Mesendoderm (in vitro differentiated cells): ENCODE data around the gene ZFYVE21.

Source experiments
- DNase-seq: peaks from one replicate; pipeline ENCODE4 v3.0.0; 2013
- H2AK5ac ChIP-seq: 2 replicates; pipeline ENCODE4 v1.6.1; 2013; ENCODE audit warnings: low read length, inconsistent platforms
- H2BK120ac ChIP-seq: 2 replicates; pipeline ENCODE4 v1.6.1; 2013; ENCODE audit warnings: low read depth, mild to moderate bottlenecking, low read length, moderate library complexity, mixed read lengths
- H2BK15ac ChIP-seq: replicated peaks from 2 replicates; pipeline ENCODE4 v1.6.1; 2013; ENCODE audit warnings: low read depth, mild to moderate bottlenecking, moderate library complexity
- H2BK5ac ChIP-seq: 2 replicates; pipeline ENCODE4 v1.6.1; 2013; ENCODE audit warnings: low read length, inconsistent platforms
- H3K18ac ChIP-seq: 2 replicates; pipeline ENCODE4 v1.6.1; 2013; ENCODE audit warnings: mild to moderate bottlenecking, low read length, mixed read lengths
- H3K23ac ChIP-seq: one replicate; pipeline ENCODE4 v1.6.1; 2013; ENCODE audit warnings: low read length
- H3K27ac ChIP-seq: 2 replicates; pipeline ENCODE4 v1.5.1; 2013; ENCODE audit warnings: low read depth, mild to moderate bottlenecking, inconsistent platforms, low read length, moderate library complexity
- H3K27me3 ChIP-seq: 2 replicates; pipeline ENCODE4 v1.6.1; 2013; ENCODE audit warnings: low read length, control low read depth, mild to moderate bottlenecking, inconsistent platforms; ENCODE audit not compliant: insufficient read depth, poor library complexity
- H3K36me3 ChIP-seq: 2 replicates; pipeline ENCODE4 v1.6.1; 2013; ENCODE audit warnings: low read length, inconsistent platforms; ENCODE audit not compliant: control insufficient read depth, insufficient read depth
- H3K4ac ChIP-seq: one replicate; pipeline ENCODE4 v1.6.1; 2013; ENCODE audit warnings: low read depth, mild to moderate bottlenecking, low read length, moderate library complexity
- H3K4me1 ChIP-seq: 2 replicates; pipeline ENCODE4 v1.6.1; 2013; ENCODE audit warnings: low read depth, low read length, inconsistent platforms; ENCODE audit not compliant: control insufficient read depth
- H3K4me2 ChIP-seq: 2 replicates; pipeline ENCODE4 v1.6.1; 2013; ENCODE audit warnings: low read length
- H3K4me3 ChIP-seq: 2 replicates; pipeline ENCODE4 v1.5.1; 2013; ENCODE audit warnings: mild to moderate bottlenecking, low read length
- H3K56ac ChIP-seq: one replicate; pipeline ENCODE4 v1.6.1; 2013; ENCODE audit warnings: low read length
- H3K79me1 ChIP-seq: 2 replicates; pipeline ENCODE4 v1.6.1; 2013; ENCODE audit warnings: low read length, inconsistent platforms
- H3K79me2 ChIP-seq: 2 replicates; pipeline ENCODE4 v1.6.1; 2013; ENCODE audit warnings: mild to moderate bottlenecking, low read length; ENCODE audit not compliant: control insufficient read depth, insufficient read depth
- H3K9ac ChIP-seq: 2 replicates; pipeline ENCODE4 v1.6.1; 2013; ENCODE audit warnings: low read length, inconsistent platforms
- H4K5ac ChIP-seq: one replicate; pipeline ENCODE4 v1.6.1; 2013; ENCODE audit warnings: low read length
- H4K8ac ChIP-seq: one replicate; pipeline ENCODE4 v1.6.1; 2013; ENCODE audit warnings: low read depth, mild to moderate bottlenecking, control low read depth, low read length, moderate library complexity
- WGBS: extraction: QIAGEN DNeasy Blood & Tissue Kit; methylation state at CpG from one replicate; pipeline ENCODE4 v1.1.7; 2013; ENCODE audit warnings: low lambda C conversion rate, missing lambda C conversion rate; ENCODE audit not compliant: insufficient coverage; ENCODE audit errors: extremely low coverage; 5-methylcytosine and 5-hydroxymethylcytosine counted together

The ZFYVE21 gene

DNA sequence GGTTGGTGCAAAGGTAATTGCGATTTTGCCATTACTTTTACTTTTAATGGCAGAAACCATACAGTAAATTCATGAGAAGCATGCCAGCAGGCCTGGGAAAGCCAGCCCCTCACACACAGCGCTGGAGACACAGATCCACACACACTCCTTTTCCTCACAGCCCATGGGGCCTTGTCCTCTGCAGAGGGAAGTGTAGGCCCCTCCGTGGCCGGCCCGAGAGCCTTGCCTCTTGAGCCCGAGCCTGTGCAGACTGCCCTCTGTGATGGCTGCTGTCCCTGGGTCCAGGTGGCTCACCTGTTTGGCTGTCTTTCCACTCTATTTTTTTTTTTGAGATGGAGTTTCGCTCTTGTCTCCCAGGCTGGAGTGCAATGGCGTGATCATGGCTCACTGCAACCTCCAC, 39.7 kb upstream of the ZFYVE21 start:
- no CpG with 5 or more reads among the region's 8 CpGs for WGBS
- no peaks in the 10 kb centered on the region for H3K79me2 ChIP-seq
- H3K36me3 ChIP-seq, result peaks cover 30% of the 10 kb centered on the region

DNA sequence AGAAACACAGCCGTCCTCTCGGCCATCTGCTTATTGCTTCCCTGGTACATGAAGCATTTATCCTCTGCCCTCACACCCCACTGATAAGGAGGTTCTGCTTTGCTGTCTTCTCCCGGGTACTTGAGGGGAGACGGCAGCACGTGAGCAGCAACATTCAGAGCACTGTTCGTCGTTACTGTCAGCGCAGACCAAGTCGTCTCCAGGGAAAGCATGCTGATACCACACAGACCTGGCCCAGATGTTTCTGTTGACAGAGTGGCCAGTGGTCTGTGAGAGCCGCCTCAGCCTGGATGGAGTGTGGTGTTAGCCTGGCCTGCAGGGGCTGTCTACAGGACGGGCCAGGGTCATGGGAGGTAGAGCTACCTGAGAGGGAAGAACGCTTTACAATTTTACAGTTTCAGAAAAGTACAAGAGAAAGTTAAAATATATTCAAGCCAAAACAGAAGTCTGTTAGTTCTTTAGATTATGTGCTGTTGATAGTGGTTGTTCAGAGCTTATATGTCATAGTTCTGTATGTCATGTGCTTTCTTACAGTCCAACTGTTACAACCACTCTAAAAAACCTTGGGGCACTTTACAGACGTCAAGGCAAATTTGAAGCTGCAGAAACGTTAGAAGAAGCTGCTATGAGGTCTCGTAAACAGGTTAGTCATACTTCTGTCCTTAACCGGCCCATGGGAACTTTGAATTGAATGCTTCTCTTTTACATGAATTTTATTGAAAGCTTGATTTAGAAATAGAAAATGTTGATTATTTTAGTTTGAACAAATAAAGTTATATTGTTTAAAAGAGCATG, 38.5 kb upstream of the ZFYVE21 start:
- Histone ChIP-seq H3K4me1 (no peaks in the 10 kb centered on the region), H2BK15ac (no peak overlapping the region), H2BK5ac (no peak overlapping the region), H3K79me1 (peaks cover 2% of the 10 kb centered on the region), H3K27ac (no peak overlapping the region), H3K27me3 (no peaks in the 10 kb centered on the region), H3K79me2 (no peaks in the 10 kb centered on the region), H2BK120ac (no peak overlapping the region), H2AK5ac (no peak overlapping the region), H3K56ac (no peak overlapping the region), H3K4me2 (no peak overlapping the region), H3K9ac (no peak overlapping the region), H3K4me3 (no peak overlapping the region), H4K5ac (no peak overlapping the region), H3K18ac (no peak overlapping the region), H3K4ac (no peak overlapping the region), H3K23ac (no peak overlapping the region), H3K36me3 (peaks cover 27% of the 10 kb centered on the region), H4K8ac (no peak overlapping the region)
- no CpG with 5 or more reads among the region's 16 CpGs for WGBS
- no peak for DNase-seq

More for the DNA sequence above, 39.7 kb upstream of the ZFYVE21 start:
- Histone ChIP-seq H2BK5ac (no peak overlapping the region), H3K18ac (no peak overlapping the region), H3K56ac (no peak overlapping the region), H3K4me2 (no peak overlapping the region), H4K5ac (no peak overlapping the region), H3K9ac (no peak overlapping the region), H3K4me3 (no peak overlapping the region), H3K27me3 (no peaks in the 10 kb centered on the region), H2BK15ac (no peak overlapping the region), H2BK120ac (no peak overlapping the region), H2AK5ac (no peak overlapping the region), H3K79me1 (peaks cover 2% of the 10 kb centered on the region), H3K27ac (no peak overlapping the region), H3K4ac (no peak overlapping the region), H3K23ac (no peak overlapping the region), H4K8ac (no peak overlapping the region), H3K4me1 (no peaks in the 10 kb centered on the region)
- DNase-seq, result no peak

DNA sequence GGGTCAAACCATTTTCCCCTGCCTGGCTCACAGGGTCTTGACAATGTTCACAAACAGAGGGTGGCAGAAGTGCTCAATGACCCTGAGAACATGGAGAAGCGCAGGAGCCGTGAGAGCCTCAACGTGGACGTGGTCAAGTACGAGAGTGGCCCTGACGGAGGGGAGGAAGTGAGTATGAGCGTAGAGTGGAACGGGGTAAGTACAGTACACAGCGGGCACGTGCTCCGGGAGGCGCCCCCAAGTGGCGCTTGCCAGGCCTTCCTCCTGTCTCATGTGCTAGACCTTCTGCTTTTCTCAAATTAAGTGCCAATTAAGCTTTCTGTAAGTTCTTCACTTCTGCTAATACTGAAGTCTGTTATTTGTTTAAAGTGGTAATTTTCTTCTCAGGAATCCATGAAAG, 36.3 kb upstream of the ZFYVE21 start:
- DNase-seq, result peak; percentile 47
- peaks cover 23% of the 10 kb centered on the region for H3K36me3 ChIP-seq

DNA sequence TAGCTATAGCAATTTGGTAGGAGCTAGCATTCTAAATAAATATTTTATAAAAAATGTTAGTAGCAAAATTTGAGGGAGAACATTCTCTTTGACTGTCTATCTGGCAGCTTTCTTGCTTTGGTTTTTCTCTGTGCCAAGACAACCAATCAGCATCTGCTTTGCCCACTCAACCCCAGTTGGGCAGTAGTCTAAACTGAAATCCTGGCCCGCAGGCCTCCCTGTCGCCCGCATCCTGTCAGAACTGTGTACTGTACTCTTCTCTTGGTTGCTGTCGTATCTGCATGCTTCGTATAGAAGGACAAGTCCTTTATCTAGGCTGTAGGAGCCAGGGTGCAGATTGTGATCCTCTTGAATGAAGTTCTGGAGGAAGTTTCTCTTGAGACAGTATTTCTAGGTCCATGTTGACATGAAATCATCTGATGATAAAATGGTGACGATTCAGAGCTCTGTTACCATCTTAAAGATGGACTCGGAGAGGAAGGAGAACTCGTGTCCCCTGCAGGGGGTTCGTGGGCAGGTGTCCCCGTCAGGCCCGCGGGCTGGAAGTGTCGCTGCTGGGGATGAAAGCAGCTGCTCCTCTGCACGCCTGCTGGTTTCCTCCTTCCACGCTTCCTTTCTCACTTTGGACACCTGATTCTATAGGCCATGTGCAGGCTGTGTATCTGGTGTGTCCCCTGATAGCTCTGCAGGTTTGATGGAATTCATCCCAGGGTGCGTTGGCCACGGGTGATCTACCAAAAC, 34.9 kb upstream of the ZFYVE21 start:
- Histone ChIP-seq H3K4me2 (no peak overlapping the region), H3K27me3 (no peaks in the 10 kb centered on the region), H3K4ac (no peak overlapping the region), H3K36me3 (peaks cover 20% of the 10 kb centered on the region), H3K9ac (no peak overlapping the region), H4K5ac (no peak overlapping the region), H2AK5ac (no peak overlapping the region), H2BK120ac (no peak overlapping the region), H4K8ac (no peak overlapping the region), H3K79me2 (no peaks in the 10 kb centered on the region), H3K79me1 (peaks cover 5% of the 10 kb centered on the region), H3K4me3 (no peak overlapping the region), H2BK5ac (no peak overlapping the region), H3K56ac (no peak overlapping the region), H3K27ac (no peak overlapping the region), H3K23ac (no peak overlapping the region), H3K18ac (no peak overlapping the region), H2BK15ac (no peak overlapping the region), H3K4me1 (no peaks in the 10 kb centered on the region)
- WGBS, result no CpG with 5 or more reads among the region's 17 CpGs
- no peak for DNase-seq

More for the DNA sequence above, 36.3 kb upstream of the ZFYVE21 start:
- Histone ChIP-seq H4K8ac (no peak overlapping the region), H3K4me3 (no peak overlapping the region), H2BK120ac (no peak overlapping the region), H3K56ac (no peak overlapping the region), H2BK15ac (no peak overlapping the region), H3K4ac (no peak overlapping the region), H2AK5ac (no peak overlapping the region), H3K4me1 (no peaks in the 10 kb centered on the region), H3K18ac (no peak overlapping the region), H3K27ac (no peak overlapping the region), H3K79me2 (no peaks in the 10 kb centered on the region), H3K27me3 (no peaks in the 10 kb centered on the region), H3K4me2 (no peak overlapping the region), H4K5ac (no peak overlapping the region), H3K79me1 (peaks cover 3% of the 10 kb centered on the region), H3K9ac (no peak overlapping the region), H3K23ac (no peak overlapping the region), H2BK5ac (no peak overlapping the region)
- no CpG with 5 or more reads among the region's 13 CpGs for WGBS

DNA sequence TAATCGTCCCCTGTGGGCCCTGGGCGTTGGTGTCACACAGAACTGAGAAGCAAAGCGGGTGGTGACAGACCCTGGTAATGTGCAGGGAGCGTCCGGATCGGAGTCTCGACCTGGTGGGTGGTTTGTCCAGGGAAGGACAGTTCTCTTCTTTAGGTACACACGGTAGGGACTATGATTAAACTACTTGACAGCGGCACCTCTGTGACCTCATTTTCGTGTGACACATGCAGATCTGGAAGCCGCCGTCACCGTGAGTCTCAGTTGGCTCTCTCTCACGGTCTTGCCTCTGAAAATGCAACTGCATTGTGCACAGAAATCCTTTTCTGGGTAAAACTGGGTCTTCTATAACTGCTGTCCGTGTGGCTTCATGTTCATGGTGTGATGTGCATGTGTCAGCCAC, 32.5 kb upstream of the ZFYVE21 start:
- Histone ChIP-seq H2BK5ac (no peak overlapping the region), H3K4me2 (no peak overlapping the region), H3K4ac (no peak overlapping the region), H2AK5ac (no peak overlapping the region), H2BK120ac (no peak overlapping the region), H3K79me1 (peaks cover 5% of the 10 kb centered on the region), H3K27ac (no peak overlapping the region), H3K9ac (no peak overlapping the region), H3K27me3 (no peaks in the 10 kb centered on the region), H4K8ac (no peak overlapping the region), H3K23ac (no peak overlapping the region), H3K4me3 (no peak overlapping the region), H3K79me2 (no peaks in the 10 kb centered on the region), H4K5ac (no peak overlapping the region), H3K4me1 (no peaks in the 10 kb centered on the region), H3K36me3 (peaks cover 14% of the 10 kb centered on the region), H3K56ac (no peak overlapping the region), H2BK15ac (no peak overlapping the region), H3K18ac (no peak overlapping the region)
- DNase-seq, result no peak
- no CpG with 5 or more reads among the region's 15 CpGs for WGBS
